K562 (cell line): ENCODE measurements around the gene SNPH.

ENCODE experiments used
- ATF6 ChIP-seq: sonication (generic); formaldehyde crosslinking; IDR thresholded peaks from 2 replicates; pipeline ENCODE4 v1.4.0; 2020; ENCODE audit warnings: mild to moderate bottlenecking, missing genetic modification reagents
- BRF2 ChIP-seq: IDR thresholded peaks from 3 replicates; pipeline ENCODE4 v1.6.1; 2011; ENCODE audit warnings: borderline replicate concordance, mild to moderate bottlenecking; ENCODE audit not compliant: insufficient read length, insufficient read depth
- FOXA1 ChIP-seq: fragments of 450-650 bp; IDR thresholded peaks from 2 replicates; pipeline ENCODE4 v1.6.1; 2016; ENCODE audit warnings: mild to moderate bottlenecking, borderline replicate concordance
- MEF2A ChIP-seq: IDR thresholded peaks from 2 replicates; pipeline ENCODE4 v1.6.1; 2011; ENCODE audit warnings: low read depth, mild to moderate bottlenecking, low read length, moderate library complexity; ENCODE audit not compliant: control insufficient read depth
- SRSF1 ChIP-seq: fragments of 200-400 bp; formaldehyde crosslinking; IDR thresholded peaks from 2 replicates; pipeline ENCODE4 v1.6.1; 2017; ENCODE audit warnings: mild to moderate bottlenecking, low read depth, low read length, moderate library complexity

GRCh38 chr20:1345756-1346093 is 79.6 kb downstream of the SNPH start:
- TF ChIP-seq SRSF1 (no peak), ATF6 (CRISPR knock-in tag) (no peak), MEF2A (no peak), BRF2 (no peak), FOXA1 (no peak)
